AG09309 (cell line): Measurements from ENCODE around the gene USP21.

Experiments
- DNase-seq: peaks from one replicate; pipeline ENCODE4 v3.0.0-alpha.2; 2010; ENCODE audit warnings: low read depth
- H3K4me3 ChIP-seq: 2 replicates; pipeline ENCODE4 v1.5.1; 2011; ENCODE audit warnings: mild to moderate bottlenecking, low read depth, low read length, moderate library complexity; ENCODE audit not compliant: control insufficient read depth
- CTCF ChIP-seq: IDR thresholded peaks from 2 replicates; pipeline ENCODE4 v1.5.1; 2011; ENCODE audit warnings: mild to moderate bottlenecking, low read depth, low read length, inconsistent platforms; ENCODE audit not compliant: insufficient read depth, control insufficient read depth; ENCODE audit errors: missing control alignments

USP21 gene

DNA sequence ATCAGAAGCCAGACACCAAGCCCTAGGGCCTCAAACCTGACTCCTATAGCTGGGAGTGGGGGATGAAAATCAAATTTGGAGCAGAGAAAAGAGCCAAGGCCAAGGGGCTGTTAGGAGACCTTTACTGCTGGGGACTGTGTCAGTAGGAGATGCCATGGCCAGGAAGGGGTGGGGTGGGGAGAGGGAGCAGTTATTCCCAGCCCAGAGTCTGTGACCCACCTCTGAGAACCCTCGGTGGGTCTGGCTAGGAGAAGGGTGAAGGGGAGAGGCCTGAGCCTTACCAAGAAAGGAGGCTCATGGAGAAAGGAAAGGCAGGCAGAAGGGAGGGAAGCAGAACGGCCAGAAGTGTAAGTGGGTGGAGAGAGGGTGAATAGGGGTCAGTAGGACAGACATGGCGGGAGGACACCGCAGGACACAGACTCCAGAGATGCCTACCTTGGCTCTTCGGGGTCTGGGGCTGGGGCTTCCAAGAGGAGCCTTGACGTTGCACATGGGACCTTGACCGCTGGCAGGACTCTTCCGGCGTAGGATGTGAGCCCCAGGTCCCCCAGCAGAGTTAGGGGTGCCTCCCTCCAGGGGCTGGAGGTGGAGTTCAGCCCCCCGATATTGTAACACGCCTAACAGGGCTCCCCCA lies 38.4 kb downstream of the USP21 start:
- no peak for DNase-seq
- H3K4me3 ChIP-seq, result peak overlapping the region; percentile 66
- TF ChIP-seq CTCF, result no peak

- TF ChIP-seq CTCF, result no peak
- H3K4me3 ChIP-seq, result peak overlapping the region; percentile 66
- no peak for DNase-seq
Observed at GRCh38 chr1:161198194-161198896, 39.0 kb downstream of the USP21 start.

GRCh38 chr1:161198897-161199431 lies 39.7 kb downstream of the USP21 start, which contains the start of gene ADAMTS4:
ADAMTS4 (minus strand) TSS chr1:161199054; CDS start chr1:161198627, 427 bp downstream.
- TF ChIP-seq CTCF, result no peak
- peak; percentile 77 for DNase-seq
- peak within 1 kb of the TSS; percentile 66 for H3K4me3 ChIP-seq

DNA sequence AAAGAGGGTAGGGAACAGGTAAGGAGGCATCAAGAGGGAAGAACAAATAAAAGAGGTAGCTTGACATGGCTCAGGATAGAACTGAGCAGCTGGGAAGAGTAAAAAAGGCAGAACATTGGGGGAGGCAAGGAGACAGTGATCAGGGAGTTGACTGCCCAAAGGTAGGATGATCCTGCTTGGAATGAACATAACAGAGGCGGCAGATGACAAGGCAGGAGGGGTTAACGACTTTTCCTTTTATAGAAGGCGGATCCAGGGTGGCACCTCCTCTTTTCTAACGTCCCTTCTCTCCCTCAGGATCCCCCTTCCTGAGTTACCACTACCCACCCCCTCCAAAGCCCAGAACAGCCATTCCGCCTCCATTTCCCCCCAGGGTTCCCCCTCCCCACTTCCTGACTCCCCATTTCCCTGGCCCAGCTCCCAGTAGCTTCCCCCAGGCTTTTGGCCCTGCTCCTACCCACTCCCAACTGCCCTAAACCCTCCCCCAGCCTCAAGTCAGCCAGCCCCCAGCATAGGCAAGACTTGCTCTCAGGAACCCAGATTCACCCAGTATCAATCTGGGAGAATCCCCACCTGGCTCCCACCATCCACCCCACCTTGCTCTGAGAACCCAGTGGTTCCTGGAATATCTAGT lies 40.3 kb downstream of the USP21 start:
- DNase-seq, result no peak
- no peak for TF ChIP-seq CTCF
- no peak overlapping the region for H3K4me3 ChIP-seq

DNA sequence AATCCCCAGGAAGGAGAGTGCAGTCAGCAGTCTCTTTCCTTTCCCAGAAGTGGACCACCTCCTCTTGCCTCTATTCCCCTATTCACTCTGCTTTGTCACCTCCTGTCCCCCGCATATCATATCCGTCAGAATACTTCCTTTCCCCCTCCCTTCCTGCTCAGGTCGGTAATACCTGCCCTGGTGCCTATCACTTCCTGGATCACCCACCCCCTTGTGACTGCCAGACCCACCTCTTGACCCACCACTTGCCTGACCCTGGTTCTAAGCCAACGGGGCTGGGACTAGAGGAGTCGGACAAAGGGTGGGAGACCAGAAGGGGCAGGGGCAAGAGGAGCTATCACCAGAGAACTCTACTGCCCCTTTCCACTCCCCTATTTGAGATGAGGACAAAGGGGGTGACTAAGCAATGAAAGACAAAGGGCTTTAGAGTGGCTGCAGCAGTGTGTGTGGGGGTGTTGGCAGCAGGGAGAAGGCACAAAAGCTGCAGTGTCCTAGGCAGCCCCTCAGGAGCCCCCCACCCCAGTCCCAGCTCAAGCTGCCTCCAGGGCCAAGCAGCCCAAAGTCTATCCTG lies 41.2 kb downstream of the USP21 start:
- no peak for TF ChIP-seq CTCF
- DNase-seq, result no peak
- no peak overlapping the region for H3K4me3 ChIP-seq
